HAP-1 (cell line): ENCODE data around the gene DMAC2L.
"Not testable (repeated sequence)": the region's sequence is repeated elsewhere in the genome, so short reads cannot be mapped to it uniquely, and the experiment has no call there.

Experiments used
- DNase-seq, 2 experiments: peaks; one replicate each; pipeline ENCODE4 v3.0.0-alpha.2; 2016 to 2020; ENCODE audit warnings: low spot score in 2 of 2
- H3K27me3 ChIP-seq: fragments of 250-450 bp; sonication (Bioruptor Pico); 2 replicates; pipeline ENCODE4 v1.5.1; 2020; ENCODE audit warnings: low read depth, mild to moderate bottlenecking, moderate library complexity
- H3K36me3 ChIP-seq: fragments of 250-450 bp; sonication (Bioruptor Pico); replicated peaks from 2 replicates; pipeline ENCODE4 v1.5.1; 2020; ENCODE audit warnings: mild to moderate bottlenecking
- H3K4me1 ChIP-seq: fragments of 250-450 bp; sonication (Bioruptor Pico); 2 replicates; pipeline ENCODE4 v1.5.1; 2020; ENCODE audit warnings: mild to moderate bottlenecking
- H3K4me3 ChIP-seq: fragments of 250-450 bp; sonication (Bioruptor Pico); 2 replicates; pipeline ENCODE4 v1.5.1; 2020; ENCODE audit warnings: mild to moderate bottlenecking, moderate library complexity
- H3K9me3 ChIP-seq: fragments of 250-450 bp; sonication (Bioruptor Pico); 2 replicates; pipeline ENCODE4 v1.5.1; 2020; ENCODE audit warnings: mild to moderate bottlenecking, moderate library complexity
- in situ Hi-C: fragments of 300-500 bp; cut with MboI; formaldehyde crosslinking; loops from 3 replicates; pipeline ENCODE4 v1.14.3; 2020; ENCODE audit warnings: low sequenced_read_pairs, inconsistent platforms, mixed read lengths

The DMAC2L gene

DNA sequence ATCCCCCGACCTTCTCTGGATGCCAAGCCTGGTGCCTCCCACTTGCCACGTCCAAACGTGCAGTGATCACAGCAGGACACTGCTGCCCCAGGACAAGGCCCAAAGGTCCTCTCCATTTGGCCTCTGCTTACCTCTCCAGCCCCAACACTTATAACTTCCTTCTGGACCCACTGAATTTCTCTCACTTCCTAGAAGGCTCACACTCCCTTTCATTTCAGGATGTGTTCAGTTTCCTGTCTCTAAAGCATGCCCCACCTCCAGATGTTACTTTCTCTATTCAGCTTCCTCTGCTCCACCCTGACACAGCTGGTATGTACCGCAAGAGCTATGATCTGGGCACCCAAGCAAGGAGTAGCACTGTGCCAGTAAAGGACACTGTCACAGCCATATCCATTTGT is 51.6 kb downstream of the DMAC2L start:
- H3K4me3 ChIP-seq: no peak overlapping the region
- no peak for DNase-seq

DNA sequence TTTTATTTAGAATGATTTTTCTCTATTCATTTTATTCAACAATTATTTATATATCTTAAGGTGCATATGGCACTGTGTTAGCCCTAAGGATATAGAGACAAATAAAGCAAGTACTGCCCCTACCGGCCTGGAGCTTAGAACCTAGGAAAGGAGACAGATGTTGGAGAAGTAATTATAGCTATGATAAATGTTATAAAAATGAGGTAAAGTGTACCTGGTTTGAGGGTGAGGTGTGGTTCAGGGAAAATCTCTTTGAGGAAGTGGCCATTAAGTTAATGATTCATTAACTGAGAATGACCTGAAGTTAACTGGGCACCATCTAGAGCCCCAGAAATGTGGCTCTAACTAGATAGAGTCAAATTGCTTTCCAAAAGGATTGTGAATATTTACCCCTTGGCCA is 52.7 kb downstream of the DMAC2L start:
- in situ Hi-C loops: no loop called here
- no peak for DNase-seq
- no peaks in the 10 kb centered on the region for H3K9me3 ChIP-seq
- H3K4me3 ChIP-seq: no peak overlapping the region
- H3K27me3 ChIP-seq: no peaks in the 10 kb centered on the region
- H3K36me3 ChIP-seq: no peaks in the 10 kb centered on the region
- no peaks in the 10 kb centered on the region for H3K4me1 ChIP-seq

More for the DNA sequence above, 51.6 kb downstream of the DMAC2L start:
- Histone ChIP-seq H3K9me3 (no peaks in the 10 kb centered on the region), H3K27me3 (no peaks in the 10 kb centered on the region), H3K4me1 (no peaks in the 10 kb centered on the region), H3K36me3 (no peaks in the 10 kb centered on the region)
- in situ Hi-C loops: no loop called here

DNA sequence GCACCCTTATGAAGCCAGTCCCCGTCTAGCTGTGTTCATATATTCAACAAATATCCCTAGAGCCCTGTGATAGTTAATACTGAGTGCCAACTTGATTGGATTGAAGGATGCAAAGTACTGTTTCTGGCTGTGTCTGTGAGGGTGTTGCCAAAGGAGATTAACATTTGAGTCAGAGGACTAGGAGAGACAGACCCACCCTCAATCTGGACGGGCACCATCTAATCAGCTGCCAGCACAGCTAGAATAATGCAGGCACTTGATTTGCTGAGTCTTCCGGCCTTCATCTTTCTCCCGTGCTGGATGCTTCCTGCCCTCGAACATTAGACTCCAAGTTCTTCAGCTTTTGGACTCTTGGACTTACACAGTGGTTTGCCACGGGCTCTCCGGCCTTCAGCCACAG is 53.4 kb downstream of the DMAC2L start:
- DNase-seq, in situ Hi-C loops: not testable (repeated sequence)

DNA sequence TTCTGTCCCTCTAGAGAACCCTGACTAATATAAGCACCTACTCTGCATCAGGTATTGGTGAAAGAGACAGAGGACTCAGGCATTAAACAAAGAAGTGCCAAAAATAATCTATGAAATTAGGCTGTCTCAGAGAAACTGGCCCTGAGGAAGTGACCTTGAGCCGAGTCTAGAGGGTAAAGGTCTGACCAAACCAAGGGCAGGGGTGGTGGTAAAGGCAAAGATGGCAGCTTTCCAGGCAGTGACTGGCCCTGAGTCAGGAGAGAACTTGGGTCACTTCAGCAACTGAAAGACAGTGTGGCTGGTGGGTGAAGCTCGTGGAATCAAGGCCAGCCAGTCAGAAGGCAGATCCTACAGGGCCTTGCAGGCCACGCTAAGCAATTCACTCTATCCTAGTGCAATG is 54.0 kb downstream of the DMAC2L start:
- in situ Hi-C loops: no loop called here
- Histone ChIP-seq H3K9me3 (no peaks in the 10 kb centered on the region), H3K36me3 (no peaks in the 10 kb centered on the region), H3K27me3 (no peaks in the 10 kb centered on the region), H3K4me1 (no peaks in the 10 kb centered on the region), H3K4me3 (no peak overlapping the region)
- no peak for DNase-seq

More for the DNA sequence above, 53.4 kb downstream of the DMAC2L start:
- not testable (repeated sequence) for H3K27me3 ChIP-seq, H3K9me3 ChIP-seq, H3K4me1 ChIP-seq, H3K4me3 ChIP-seq, H3K36me3 ChIP-seq

DNA sequence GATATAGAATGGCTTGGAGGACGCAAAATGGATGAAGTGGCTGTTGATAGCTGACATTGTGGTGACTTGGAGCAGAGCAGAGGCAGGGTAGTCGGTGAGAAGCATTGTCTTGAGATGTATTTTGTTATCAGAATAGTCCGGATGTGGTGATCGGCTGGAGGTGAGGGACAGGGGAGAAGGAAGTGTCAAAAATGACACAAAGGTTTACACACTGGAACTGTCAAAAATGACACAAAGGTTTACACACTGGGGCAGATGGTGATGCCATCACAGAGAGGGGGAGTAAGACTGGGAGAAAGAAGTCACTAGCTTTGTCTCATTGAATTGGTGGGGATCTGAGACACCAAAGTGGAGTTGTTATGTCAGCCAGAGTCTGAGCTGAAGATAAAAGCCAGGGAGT is 54.5 kb downstream of the DMAC2L start:
- H3K4me1 ChIP-seq: no peaks in the 10 kb centered on the region
- H3K9me3 ChIP-seq: no peaks in the 10 kb centered on the region
- H3K27me3 ChIP-seq: no peaks in the 10 kb centered on the region
- in situ Hi-C loops: no loop called here
- H3K4me3 ChIP-seq: no peak overlapping the region
- H3K36me3 ChIP-seq: no peaks in the 10 kb centered on the region
- DNase-seq: no peak

DNA sequence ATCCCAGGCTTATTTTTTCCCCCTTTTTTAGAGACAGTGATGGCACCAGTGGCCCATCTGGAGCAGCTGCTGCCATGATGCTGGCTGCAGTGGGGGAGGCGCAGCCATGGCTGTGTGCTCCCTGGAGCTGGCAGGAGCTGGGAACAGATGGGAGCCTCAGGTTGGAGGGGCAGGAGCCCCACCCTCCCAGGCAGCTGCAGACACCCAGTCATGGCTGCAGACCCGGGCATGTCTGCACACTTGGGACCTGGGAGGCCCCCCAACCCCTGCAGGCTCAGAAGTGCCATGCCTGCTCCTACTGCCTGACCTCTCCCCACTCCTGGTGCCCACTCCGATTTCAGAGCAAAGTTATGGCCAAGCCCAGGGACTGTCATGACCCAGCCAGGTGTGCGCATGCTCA is 59.4 kb downstream of the DMAC2L start:
- in situ Hi-C loops: no loop called here
- DNase-seq: no peak
- H3K4me1 ChIP-seq: no peaks in the 10 kb centered on the region

DNA sequence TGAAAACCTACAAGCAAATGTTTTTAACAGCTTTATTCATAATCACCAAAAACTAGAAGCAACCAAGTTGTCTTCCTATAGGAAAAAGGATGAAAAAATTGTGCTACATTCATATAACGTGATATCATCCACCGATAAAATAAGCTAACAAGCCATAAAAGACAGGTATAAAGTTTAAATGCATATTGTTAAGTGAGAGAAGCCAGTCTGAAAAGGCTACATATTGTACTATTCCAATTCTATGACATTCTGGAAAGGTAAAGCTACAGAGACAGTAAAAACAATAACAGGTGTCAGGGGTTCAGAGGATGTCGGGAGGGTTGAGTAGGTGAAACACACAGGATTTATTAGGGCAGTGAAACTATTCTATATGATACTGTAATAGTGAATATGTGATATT is 61.8 kb downstream of the DMAC2L start:
- DNase-seq: no peak
- Histone ChIP-seq H3K4me3 (no peak overlapping the region), H3K9me3 (no peaks in the 10 kb centered on the region), H3K36me3 (no peaks in the 10 kb centered on the region), H3K4me1 (no peaks in the 10 kb centered on the region), H3K27me3 (no peaks in the 10 kb centered on the region)
- in situ Hi-C loops: no loop called here

More for the DNA sequence above, 59.4 kb downstream of the DMAC2L start:
- Histone ChIP-seq H3K36me3 (no peaks in the 10 kb centered on the region), H3K27me3 (no peaks in the 10 kb centered on the region), H3K4me3 (no peak overlapping the region), H3K9me3 (no peaks in the 10 kb centered on the region)

DNA sequence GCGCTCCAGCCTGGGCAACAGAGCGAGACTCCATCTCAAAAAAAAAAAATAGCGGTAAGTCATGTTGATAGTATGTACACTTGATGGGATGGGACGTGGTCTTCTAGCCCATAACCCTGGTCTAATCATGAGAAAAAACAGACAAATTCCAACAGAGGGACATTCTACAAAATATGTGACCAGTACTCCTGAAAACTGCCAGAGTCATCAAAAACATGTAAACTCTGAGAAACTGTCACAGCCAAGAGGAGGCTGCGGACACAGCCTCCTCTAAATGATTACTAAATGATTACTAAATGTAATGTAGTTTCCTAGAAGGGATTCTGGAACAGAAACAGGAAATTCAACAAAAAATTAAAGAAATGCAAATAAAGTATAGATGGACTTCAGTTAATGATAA is 63.6 kb downstream of the DMAC2L start:
- in situ Hi-C loops: no loop called here
- no peak for DNase-seq

More for the DNA sequence above, 63.6 kb downstream of the DMAC2L start:
- Histone ChIP-seq H3K27me3 (no peaks in the 10 kb centered on the region), H3K9me3 (no peaks in the 10 kb centered on the region), H3K4me1 (no peaks in the 10 kb centered on the region), H3K4me3 (no peak overlapping the region), H3K36me3 (no peaks in the 10 kb centered on the region)
